Body of pancreas (tissue), 4 donors: ENCODE results near the gene CSRNP2. TPM values are rescaled to one million over a fixed set of nuclear protein-coding genes. Genes with fewer than 3 reads are reported as not detected.

Experiments
- ATAC-seq: fragments of 150-250 bp; one replicate; pipeline ENCODE4 v1.9.1; 2016
- DNase-seq, 4 donors: peaks; one replicate each; pipeline ENCODE4 v3.0.0-alpha.2; 2019
- H3K27ac ChIP-seq, 4 donors: fragments of 200-600 bp; sonication (generic); 1 replicate in 3 of 4; 2 replicates in 1 of 4; pipeline versions ENCODE4 v1.5.1 to v1.6.1; 2016 to 2019; ENCODE audit warnings: mild to moderate bottlenecking in 1 of 4, mixed read lengths in 1 of 4, moderate library complexity in 1 of 4
- H3K27me3 ChIP-seq, 2 donors: fragments of 200-600 bp; sonication (generic); one replicate each; pipeline ENCODE4 v1.6.0; 2016; ENCODE audit warnings: mild to moderate bottlenecking in 1 of 2
- H3K36me3 ChIP-seq, 2 donors: fragments of 200-600 bp; sonication (generic); replicated peaks in 1 of 2; 2 replicates each; pipeline ENCODE4 v1.5.1; 2016; ENCODE audit warnings: low read depth in 2 of 2; ENCODE audit not compliant: insufficient read depth in 1 of 2
- H3K4me1 ChIP-seq: fragments of 200-600 bp; sonication (generic); one replicate; pipeline ENCODE4 v1.6.0; 2016
- H3K4me3 ChIP-seq, 2 donors: fragments of 200-600 bp; sonication (generic); 1 replicate in 1 of 2; 2 replicates in 1 of 2; pipeline ENCODE4 v1.5.1; 2016 to 2019
- H3K9me3 ChIP-seq, 3 donors: fragments of 200-600 bp; sonication (generic); 1 replicate in 2 of 3; 2 replicates in 1 of 3; pipeline ENCODE4 v1.5.1; 2016
- POLR2A ChIP-seq, 3 donors: fragments of 450-650 bp; IDR thresholded peaks; one replicate each; pipeline ENCODE4 v1.6.1; 2016; ENCODE audit warnings: antibody characterized with exemption in 3 of 3, mild to moderate bottlenecking in 2 of 3
- WGBS, 2 donors: methylation state at CpG; one replicate each; pipeline ENCODE4 v1.1.5; 2017; 5-methylcytosine and 5-hydroxymethylcytosine counted together
- intact Hi-C: fragments of 100-400 bp; cut with DNase I; formaldehyde crosslinking; loops from one replicate; pipeline ENCODE4 v1.15.1; 2023
- total RNA-seq, 2 donors: library from RNA; depleted of rRNA; stranded (reverse); fragments of >200 nt; gene quantifications; one replicate each; pipeline ENCODE4 v1.1.0, GENCODE V29; 2016
- TF ChIP-seq, protein P1 (sequence below), 7 experiments: fragments of 450-650 bp in 4 of 7; fragments of 200-600 bp in 3 of 7; sonication (generic) in 3 of 7; IDR thresholded peaks; one replicate each; pipeline ENCODE4 v1.5.1; 2016 to 2019; ENCODE audit warnings: antibody characterized with exemption in 7 of 7

CSRNP2 gene
- total RNA-seq, 2 donors from 2014 or later = 20.8 to 25.4 TPM

DNA sequence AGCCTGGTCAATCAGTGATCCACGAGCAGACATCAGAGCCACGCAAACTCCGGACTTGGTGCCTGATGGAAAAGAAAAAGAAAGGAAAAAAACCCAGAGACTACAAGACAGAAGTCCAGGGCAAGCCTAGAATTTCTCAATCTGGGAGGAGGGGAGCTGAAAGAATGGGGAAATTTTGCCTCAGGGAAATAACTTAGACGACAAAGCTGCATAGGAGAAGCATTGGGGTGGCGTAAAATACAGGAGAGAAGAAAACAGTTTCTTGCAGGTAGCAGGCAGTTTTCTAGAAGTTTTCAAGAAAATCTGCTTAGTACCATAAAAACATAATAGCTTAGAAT, 54.6 kb downstream of the CSRNP2 start:
- Histone ChIP-seq H3K36me3 (no peaks in the 10 kb centered on the region), H3K27ac (peak overlapping the region in 1 of 4 donors; percentile 63)
- intact Hi-C loops = no loop called here

DNA sequence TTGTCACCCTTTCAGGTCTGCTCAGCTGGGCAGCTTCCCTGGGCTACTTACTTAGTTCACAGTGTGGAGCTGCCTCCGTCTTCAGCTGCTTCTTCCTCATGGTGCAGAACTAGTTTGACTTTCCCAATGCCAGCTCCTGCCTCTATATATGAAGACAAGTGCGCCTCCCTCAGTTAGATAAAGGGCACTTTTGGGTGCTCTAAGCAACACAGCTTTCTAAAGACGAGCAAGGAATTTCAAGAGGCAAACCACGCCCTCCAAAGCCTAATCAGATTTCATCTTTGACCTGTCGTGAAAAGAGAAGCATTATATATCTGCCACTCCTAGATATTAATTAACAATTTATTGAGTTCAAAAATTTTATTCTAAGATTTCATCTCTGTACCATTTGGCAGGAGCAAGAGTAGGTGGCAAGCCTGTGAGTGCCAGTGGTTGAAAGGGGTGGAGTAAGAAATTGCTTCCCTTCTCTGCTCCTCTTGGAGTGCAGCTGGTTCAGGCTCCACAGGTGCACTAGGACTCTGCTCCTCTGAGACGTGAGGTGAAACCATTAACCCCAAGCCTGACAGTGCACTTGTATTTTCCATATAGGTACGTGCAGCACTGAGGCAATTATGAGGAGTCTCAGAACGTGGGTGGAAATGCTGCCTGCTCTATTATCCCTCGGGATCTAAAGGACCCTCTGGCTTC, 55.1 kb downstream of the CSRNP2 start:
- no peak for ATAC-seq
- WGBS, 2 donors = 8 to 12% methylated on average over 9 of the region's 9 CpGs

More for the DNA sequence above, 54.6 kb downstream of the CSRNP2 start:
- no peak for ATAC-seq
- Histone ChIP-seq H3K9me3 (no peaks in the 10 kb centered on the region), H3K4me3 (no peak overlapping the region), H3K27me3 (no peaks in the 10 kb centered on the region), H3K4me1 (peaks cover 27% of the 10 kb centered on the region)
- TF ChIP-seq POLR2A (IDR thresholded peaks at IDR 0.05) = no peak
- TF ChIP-seq, protein P1, sequence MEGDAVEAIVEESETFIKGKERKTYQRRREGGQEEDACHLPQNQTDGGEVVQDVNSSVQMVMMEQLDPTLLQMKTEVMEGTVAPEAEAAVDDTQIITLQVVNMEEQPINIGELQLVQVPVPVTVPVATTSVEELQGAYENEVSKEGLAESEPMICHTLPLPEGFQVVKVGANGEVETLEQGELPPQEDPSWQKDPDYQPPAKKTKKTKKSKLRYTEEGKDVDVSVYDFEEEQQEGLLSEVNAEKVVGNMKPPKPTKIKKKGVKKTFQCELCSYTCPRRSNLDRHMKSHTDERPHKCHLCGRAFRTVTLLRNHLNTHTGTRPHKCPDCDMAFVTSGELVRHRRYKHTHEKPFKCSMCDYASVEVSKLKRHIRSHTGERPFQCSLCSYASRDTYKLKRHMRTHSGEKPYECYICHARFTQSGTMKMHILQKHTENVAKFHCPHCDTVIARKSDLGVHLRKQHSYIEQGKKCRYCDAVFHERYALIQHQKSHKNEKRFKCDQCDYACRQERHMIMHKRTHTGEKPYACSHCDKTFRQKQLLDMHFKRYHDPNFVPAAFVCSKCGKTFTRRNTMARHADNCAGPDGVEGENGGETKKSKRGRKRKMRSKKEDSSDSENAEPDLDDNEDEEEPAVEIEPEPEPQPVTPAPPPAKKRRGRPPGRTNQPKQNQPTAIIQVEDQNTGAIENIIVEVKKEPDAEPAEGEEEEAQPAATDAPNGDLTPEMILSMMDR (IDR thresholded peaks at IDR 0.05) = no peak
- no peak for DNase-seq
- WGBS, 2 donors = 46 to 47% methylated on average over 5 of the region's 5 CpGs

DNA sequence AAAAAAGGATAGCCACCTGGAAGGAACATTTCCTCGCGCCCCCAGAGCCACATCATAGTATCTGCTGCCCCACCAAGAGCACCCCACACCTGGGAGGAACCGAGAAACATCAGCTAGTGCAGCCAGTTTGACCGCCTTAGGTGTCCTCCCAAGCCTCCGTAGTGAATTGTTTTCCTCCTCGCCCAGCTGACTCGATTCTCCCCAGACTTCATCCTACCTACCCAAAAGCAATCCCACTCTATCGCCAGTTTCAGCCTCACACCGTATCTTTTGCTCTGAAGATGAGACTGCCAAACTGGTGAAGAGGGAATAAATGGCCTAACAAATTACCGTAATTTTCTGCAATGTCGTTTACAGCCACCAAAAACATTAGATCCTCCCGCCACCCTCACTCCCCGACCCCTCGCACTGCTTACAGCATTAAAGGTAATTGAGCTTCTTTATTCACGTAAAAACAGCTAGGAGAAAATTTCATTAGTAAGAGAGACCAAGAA, 56.0 kb downstream of the CSRNP2 start:
- intact Hi-C loops = no loop called here
- Histone ChIP-seq H3K27me3 (no peaks in the 10 kb centered on the region), H3K4me1 (peaks cover 41% of the 10 kb centered on the region), H3K27ac (no peak overlapping the region), H3K9me3 (no peaks in the 10 kb centered on the region), H3K4me3 (no peak overlapping the region), H3K36me3 (no peaks in the 10 kb centered on the region)
- DNase-seq = no peak
- no peak for TF ChIP-seq POLR2A (IDR thresholded peaks at IDR 0.05)
- TF ChIP-seq, protein P1 (IDR thresholded peaks at IDR 0.05) = no peak
- 85 to 92% methylated on average over 15 of the region's 15 CpGs for WGBS, 2 donors
- ATAC-seq = no peak

More for the DNA sequence above, 55.1 kb downstream of the CSRNP2 start:
- Histone ChIP-seq H3K27me3 (no peaks in the 10 kb centered on the region), H3K4me3 (no peak overlapping the region), H3K36me3 (no peaks in the 10 kb centered on the region), H3K4me1 (peaks cover 32% of the 10 kb centered on the region), H3K27ac (peak overlapping the region in 1 of 4 donors; percentile 63), H3K9me3 (no peaks in the 10 kb centered on the region)
- DNase-seq = peak in 2 of 4 donors; percentile 29 to 55
- intact Hi-C loops = no loop called here
- TF ChIP-seq, protein P1 (IDR thresholded peaks at IDR 0.05) = peak in 5 of 7 experiments; percentile 19 to 53 (median 34)
- TF ChIP-seq POLR2A (IDR thresholded peaks at IDR 0.05) = no peak

DNA sequence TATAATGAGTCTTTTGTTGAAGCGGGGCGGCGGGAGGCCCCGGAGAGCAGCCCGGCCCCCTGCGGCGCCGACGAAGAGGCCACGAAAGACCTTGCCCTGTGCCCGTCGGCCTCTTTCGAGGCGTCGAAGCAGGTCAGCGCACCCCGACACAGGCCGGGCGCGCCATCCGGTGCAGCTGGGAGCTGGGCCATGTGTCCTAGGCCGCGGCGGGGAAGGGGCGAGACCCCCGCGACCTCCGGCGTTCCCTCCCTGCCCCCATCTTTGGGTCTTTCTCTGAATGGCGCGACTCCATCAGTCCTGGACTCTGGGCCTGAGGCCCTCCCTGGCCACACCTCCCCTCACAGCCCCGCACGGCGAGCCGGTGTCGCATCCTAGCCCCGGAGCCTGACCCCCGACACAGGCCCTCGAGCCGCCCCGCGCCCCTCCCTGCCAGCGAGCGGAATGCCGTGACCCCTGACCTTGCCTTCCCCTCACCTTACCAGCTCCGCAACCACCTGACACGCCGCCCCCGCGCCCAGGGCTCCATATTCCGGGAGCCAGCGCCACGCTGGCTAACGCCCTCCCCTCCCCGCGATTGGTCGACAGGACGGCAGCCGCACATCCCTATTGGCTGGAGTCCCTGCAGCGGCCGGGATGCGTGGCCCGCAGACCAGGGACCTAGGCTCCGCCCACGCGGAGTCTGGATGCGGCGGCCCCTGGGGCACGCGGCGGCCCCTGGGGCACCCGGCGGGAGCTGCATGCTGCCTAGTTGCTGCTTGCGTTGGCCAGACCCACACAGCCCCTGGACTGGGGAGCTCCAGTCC, 57.4 kb downstream of the CSRNP2 start, which contains the start of gene SLC11A2:
Gene SLC11A2, minus strand, starts transcription at position 549 of the 803 bp plus-strand sequence. CDS start 15,656 bp downstream, outside the sequence.
- Histone ChIP-seq H3K27ac (peak within 1 kb of the TSS; percentile 96 to 99 (median 96)), H3K27me3 (no peaks in the 10 kb centered on the region), H3K4me1 (peaks cover 54% of the 10 kb centered on the region), H3K36me3 (no peaks in the 10 kb centered on the region), H3K9me3 (no peaks in the 10 kb centered on the region), H3K4me3 (peak within 1 kb of the TSS; percentile 30 to 37)
- 0% methylated on average over 61 of the region's 74 CpGs; no CpG with 5 or more reads in 1 of the 2 donors for WGBS, 2 donors
- ATAC-seq (peak; percentile 91), DNase-seq (peak; percentile 95 to 98 (median 98))
- intact Hi-C loops = no loop called here
- peak; percentile 79 to 90 (median 87) for TF ChIP-seq POLR2A (IDR thresholded peaks at IDR 0.05)
- TF ChIP-seq, protein P1 (IDR thresholded peaks at IDR 0.05) = peak in 1 of 7 experiments; percentile 37
